Measurements from ENCODE around the gene TICAM1.
"Not testable (repeated sequence)": the region's sequence is repeated elsewhere in the genome, so short reads cannot be mapped to it uniquely, and the experiment has no call there.

- TF ChIP-seq PBX3 (IDR thresholded peaks at IDR 0.05; ENCODE audit: insufficient replicate concordance, low read depth, low read length); CTCF (IDR thresholded peaks at IDR 0.05 in 2 of 3, conservative IDR thresholded peaks at IDR 0.05 in 1 of 3; ENCODE audit: control insufficient read depth in 2 of 3, extremely low read depth in 1 of 3, insufficient read depth in 1 of 3, low read depth in 3 of 3, low read length in 3 of 3): not testable (repeated sequence)
Observed at GRCh38 chr19:4822354-4822753, 9.2 kb downstream of the TICAM1 start.
